Neural progenitor cell (in vitro differentiated cells): ENCODE measurements around the gene FER.

Source experiments
- CTCF ChIP-seq: fragments of 200-600 bp; sonication (generic); IDR thresholded peaks from 2 replicates; pipeline ENCODE4 v1.5.1; 2017; ENCODE audit warnings: antibody characterized with exemption, mild to moderate bottlenecking
- EZH2 ChIP-seq: fragments of 200-600 bp; sonication (generic); IDR thresholded peaks from 2 replicates; pipeline ENCODE4 v1.6.1; 2017; ENCODE audit warnings: antibody characterized with exemption, mild to moderate bottlenecking, moderate library complexity
- EZH2phosphoT487 ChIP-seq: fragments of 200-600 bp; sonication (generic); IDR thresholded peaks from 2 replicates; pipeline ENCODE4 v1.6.1; 2017; ENCODE audit warnings: antibody characterized with exemption

GRCh38 chr5:108937221-108937620, 189.5 kb downstream of the FER start:
- TF ChIP-seq EZH2phosphoT487: no peak
- no peak for TF ChIP-seq CTCF
- TF ChIP-seq EZH2: no peak
